H9 (cell line): ENCODE data around the gene PTPRB. TPM values are rescaled to one million over a fixed set of nuclear protein-coding genes. Genes with fewer than 3 reads are reported as not detected.

Experiments used
- DNase-seq: peaks from one replicate; pipeline ENCODE4 v3.0.0-alpha.2; 2017
- H2AFZ ChIP-seq: one replicate; pipeline ENCODE4 v1.6.1; 2013; ENCODE audit warnings: mild to moderate bottlenecking, low read length, control low read depth, moderate library complexity
- H2AK5ac ChIP-seq: 2 replicates; pipeline ENCODE4 v1.6.1; 2013; ENCODE audit warnings: low read length, control low read depth, mixed read lengths; ENCODE audit not compliant: insufficient read length
- H2BK120ac ChIP-seq: one replicate; pipeline ENCODE4 v1.6.1; 2013; ENCODE audit warnings: low read depth, mild to moderate bottlenecking, low read length, control low read depth, inconsistent platforms; ENCODE audit not compliant: poor library complexity, severe bottlenecking
- H2BK12ac ChIP-seq: 2 replicates; pipeline ENCODE4 v1.6.1; 2013; ENCODE audit warnings: low read length, control low read depth, mixed read lengths, low read depth; ENCODE audit not compliant: insufficient read length
- H2BK15ac ChIP-seq: 2 replicates; pipeline ENCODE4 v1.6.1; 2013; ENCODE audit warnings: low read depth, low read length, control low read depth
- H2BK20ac ChIP-seq: one replicate; pipeline ENCODE4 v1.6.1; 2013; ENCODE audit warnings: low read depth, mild to moderate bottlenecking, low read length, control low read depth, inconsistent platforms; ENCODE audit not compliant: poor library complexity, severe bottlenecking
- H2BK5ac ChIP-seq: 2 replicates; pipeline ENCODE4 v1.6.1; 2013; ENCODE audit warnings: low read length, control low read depth, mixed read lengths; ENCODE audit not compliant: insufficient read length
- H3K14ac ChIP-seq: 2 replicates; pipeline ENCODE4 v1.6.1; 2013; ENCODE audit warnings: low read length, control low read depth; ENCODE audit not compliant: insufficient read depth
- H3K18ac ChIP-seq: 2 replicates; pipeline ENCODE4 v1.6.1; 2013; ENCODE audit warnings: low read depth, mild to moderate bottlenecking, mixed read lengths, low read length, control low read depth; ENCODE audit not compliant: insufficient read length
- H3K23ac ChIP-seq: 2 replicates; pipeline ENCODE4 v1.6.1; 2013; ENCODE audit warnings: low read length, control low read depth, mixed read lengths, low read depth; ENCODE audit not compliant: insufficient read length
- H3K23me2 ChIP-seq: 2 replicates; pipeline ENCODE4 v1.6.1; 2013; ENCODE audit warnings: low read depth, mild to moderate bottlenecking, mixed read lengths, low read length, control low read depth; ENCODE audit not compliant: insufficient read length, poor library complexity, severe bottlenecking
- H3K27ac ChIP-seq: 2 replicates; pipeline ENCODE4 v1.5.1; 2013; ENCODE audit warnings: low read length, control low read depth, mixed read lengths, low read depth; ENCODE audit not compliant: insufficient read length
- H3K27me3 ChIP-seq: 2 replicates; pipeline ENCODE4 v1.6.1; 2013; ENCODE audit warnings: low read length, control low read depth, inconsistent platforms; ENCODE audit not compliant: insufficient read depth
- H3K4ac ChIP-seq: 2 replicates; pipeline ENCODE4 v1.6.1; 2013; ENCODE audit warnings: low read depth, mild to moderate bottlenecking, control low read depth, inconsistent platforms, low read length, moderate library complexity
- H3K4me1 ChIP-seq: 2 replicates; pipeline ENCODE4 v1.6.1; 2013; ENCODE audit warnings: low read length, control low read depth, inconsistent platforms; ENCODE audit not compliant: insufficient read depth
- H3K4me2 ChIP-seq: 2 replicates; pipeline ENCODE4 v1.6.1; 2013; ENCODE audit warnings: low read length, control low read depth, mixed read lengths; ENCODE audit not compliant: insufficient read length, insufficient read depth
- H3K56ac ChIP-seq: 2 replicates; pipeline ENCODE4 v1.6.1; 2013; ENCODE audit warnings: low read depth, mild to moderate bottlenecking, mixed read lengths, low read length, control low read depth; ENCODE audit not compliant: insufficient read length
- H3K79me1 ChIP-seq: 2 replicates; pipeline ENCODE4 v1.6.1; 2013; ENCODE audit warnings: low read depth, mild to moderate bottlenecking, moderate library complexity, low read length, control low read depth, inconsistent platforms; ENCODE audit not compliant: insufficient read depth, poor library complexity, severe bottlenecking
- H3K79me2 ChIP-seq: 2 replicates; pipeline ENCODE4 v1.6.1; 2013; ENCODE audit warnings: low read length, control low read depth, inconsistent platforms; ENCODE audit not compliant: insufficient read depth
- H3K9ac ChIP-seq: 2 replicates; pipeline ENCODE4 v1.6.1; 2013; ENCODE audit warnings: low read length, control low read depth, mixed read lengths; ENCODE audit not compliant: insufficient read length; ENCODE audit errors: extremely low read depth
- H3K9me3 ChIP-seq: one replicate; pipeline ENCODE4 v1.6.1; 2013; ENCODE audit warnings: low read depth, low read length, inconsistent platforms; ENCODE audit not compliant: control insufficient read depth
- H3T11ph ChIP-seq: one replicate; pipeline ENCODE4 v1.6.1; 2013; ENCODE audit warnings: mild to moderate bottlenecking, low read length, control low read depth, inconsistent platforms
- H4K20me1 ChIP-seq: one replicate; pipeline ENCODE4 v1.6.1; 2013; ENCODE audit not compliant: control insufficient read depth, insufficient read length, insufficient read depth
- H4K5ac ChIP-seq: 2 replicates; pipeline ENCODE4 v1.6.1; 2013; ENCODE audit warnings: low read depth, mild to moderate bottlenecking, mixed read lengths, low read length, control low read depth; ENCODE audit not compliant: insufficient read length
- H4K8ac ChIP-seq: replicated peaks from 2 replicates; pipeline ENCODE4 v1.6.1; 2013; ENCODE audit warnings: low read length, control low read depth, mixed read lengths, low read depth; ENCODE audit not compliant: insufficient read length
- H4K91ac ChIP-seq: 2 replicates; pipeline ENCODE4 v1.6.1; 2013; ENCODE audit warnings: low read depth, mild to moderate bottlenecking, moderate library complexity, mixed read lengths, low read length, control low read depth; ENCODE audit not compliant: insufficient read length
- H3K27ac Mint-ChIP-seq, 3 experiments: 2 replicates in 2 of 3; 3 replicates in 1 of 3; pipeline ENCODE4 v1.8.0; 2020 to 2021; ENCODE audit warnings: mixed read lengths in 3 of 3, mild to moderate bottlenecking in 1 of 3, moderate library complexity in 1 of 3
- H3K27me3 Mint-ChIP-seq: 2 replicates; pipeline ENCODE4 v1.8.0; 2021; ENCODE audit warnings: low read depth, mild to moderate bottlenecking, moderate library complexity, mixed read lengths
- H3K36me3 Mint-ChIP-seq, 3 experiments: 2 replicates in 2 of 3; 3 replicates in 1 of 3; pipeline ENCODE4 v1.8.0; 2020 to 2021; ENCODE audit warnings: low read depth in 3 of 3, mixed read lengths in 3 of 3; ENCODE audit not compliant: insufficient read depth in 1 of 3
- H3K4me1 Mint-ChIP-seq, 2 experiments: 2 replicates each; pipeline ENCODE4 v1.8.0; 2020; ENCODE audit warnings: mixed read lengths in 2 of 2
- H3K4me3 Mint-ChIP-seq, 2 experiments: 2 replicates in 1 of 2; 3 replicates in 1 of 2; pipeline ENCODE4 v1.8.0; 2020 to 2021; ENCODE audit warnings: mild to moderate bottlenecking in 2 of 2, mixed read lengths in 2 of 2, moderate library complexity in 1 of 2
- H3K9me3 Mint-ChIP-seq, 2 experiments: 2 replicates in 1 of 2; 3 replicates in 1 of 2; pipeline ENCODE4 v1.8.0; 2020; ENCODE audit warnings: mild to moderate bottlenecking in 2 of 2, mixed read lengths in 2 of 2, moderate library complexity in 1 of 2
- WGBS: extraction: QIAGEN DNeasy Blood & Tissue Kit; methylation state at CpG from one replicate; pipeline ENCODE4 v1.1.7; 2013; ENCODE audit warnings: missing lambda C conversion rate, low lambda C conversion rate, mixed read lengths; ENCODE audit not compliant: insufficient read length; ENCODE audit errors: extremely low coverage; 5-methylcytosine and 5-hydroxymethylcytosine counted together
- total RNA-seq: library from RNA; stranded (reverse); gene quantifications from 2 replicates; pipeline ENCODE4 v1.2.1, GENCODE V29; 2021
- TF ChIP-seq, protein P1 (sequence below): fragments of 200-600 bp; sonication (generic); conservative IDR thresholded peaks from 3 replicates; pipeline ENCODE4 v1.8.0; 2021; ENCODE audit warnings: antibody characterized with exemption, mild to moderate bottlenecking

The PTPRB gene
- total RNA-seq, 1 experiment from 2014 or later = 1.4 TPM

DNA sequence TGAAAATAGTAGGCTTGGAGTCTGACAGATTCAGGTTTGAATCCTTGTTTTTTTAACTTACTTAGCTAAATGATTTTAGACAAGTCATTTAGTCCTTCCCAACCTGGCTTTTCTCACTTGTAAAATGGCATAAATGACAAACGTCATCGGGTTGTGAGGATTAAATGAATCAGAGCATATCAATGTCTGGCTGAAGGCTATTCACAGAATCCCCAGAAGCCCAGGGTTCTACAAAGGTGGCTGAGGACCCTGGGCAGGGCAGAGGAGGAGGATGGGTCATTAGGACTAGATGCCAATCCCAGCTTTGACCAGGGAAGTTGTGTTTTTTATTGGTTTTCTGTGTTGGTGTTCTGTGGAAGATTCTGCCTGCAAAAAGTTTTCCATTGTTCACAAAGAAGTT is 7.6 kb upstream of the PTPRB start:
- H4K91ac ChIP-seq = no peak overlapping the region
- no peak overlapping the region for H2BK20ac ChIP-seq
- no peaks in the 10 kb centered on the region for H3K79me2 ChIP-seq
- WGBS = no CpG with 5 or more reads among the region's 2 CpGs
- TF ChIP-seq, protein P1, sequence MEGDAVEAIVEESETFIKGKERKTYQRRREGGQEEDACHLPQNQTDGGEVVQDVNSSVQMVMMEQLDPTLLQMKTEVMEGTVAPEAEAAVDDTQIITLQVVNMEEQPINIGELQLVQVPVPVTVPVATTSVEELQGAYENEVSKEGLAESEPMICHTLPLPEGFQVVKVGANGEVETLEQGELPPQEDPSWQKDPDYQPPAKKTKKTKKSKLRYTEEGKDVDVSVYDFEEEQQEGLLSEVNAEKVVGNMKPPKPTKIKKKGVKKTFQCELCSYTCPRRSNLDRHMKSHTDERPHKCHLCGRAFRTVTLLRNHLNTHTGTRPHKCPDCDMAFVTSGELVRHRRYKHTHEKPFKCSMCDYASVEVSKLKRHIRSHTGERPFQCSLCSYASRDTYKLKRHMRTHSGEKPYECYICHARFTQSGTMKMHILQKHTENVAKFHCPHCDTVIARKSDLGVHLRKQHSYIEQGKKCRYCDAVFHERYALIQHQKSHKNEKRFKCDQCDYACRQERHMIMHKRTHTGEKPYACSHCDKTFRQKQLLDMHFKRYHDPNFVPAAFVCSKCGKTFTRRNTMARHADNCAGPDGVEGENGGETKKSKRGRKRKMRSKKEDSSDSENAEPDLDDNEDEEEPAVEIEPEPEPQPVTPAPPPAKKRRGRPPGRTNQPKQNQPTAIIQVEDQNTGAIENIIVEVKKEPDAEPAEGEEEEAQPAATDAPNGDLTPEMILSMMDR = no peak
- H3K27me3 ChIP-seq = no peaks in the 10 kb centered on the region
- no peaks in the 10 kb centered on the region for H3K23me2 ChIP-seq
- DNase-seq = no peak
- H3K4me1 ChIP-seq = peaks cover 9% of the 10 kb centered on the region; the same call in 1 of the 2 replicates
- no peak overlapping the region for H2AFZ ChIP-seq
- no peak overlapping the region for H3K18ac ChIP-seq
- no peak overlapping the region for H3K9ac ChIP-seq
- no peak overlapping the region for H3K23ac ChIP-seq
- H4K20me1 ChIP-seq = no peaks in the 10 kb centered on the region
- H3K56ac ChIP-seq = no peak overlapping the region
- Mint-ChIP-seq H3K27ac (peak overlapping the region in 1 of 3 experiments; percentile 97; a peak in 3 of 7 replicates), H3K9me3 (no peaks in the 10 kb centered on the region), H3K4me3 (no peak overlapping the region), H3K36me3 (no peaks in the 10 kb centered on the region), H3K27me3 (no peaks in the 10 kb centered on the region), H3K4me1 (peaks cover 18 to 36% of the 10 kb centered on the region in 2 experiments)
- no peak overlapping the region for H2BK5ac ChIP-seq
- no peak overlapping the region for H2AK5ac ChIP-seq
- H3K14ac ChIP-seq = no peak overlapping the region
- no peak overlapping the region for H2BK120ac ChIP-seq
- H3K79me1 ChIP-seq = no peaks in the 10 kb centered on the region
- H4K5ac ChIP-seq = no peak overlapping the region
- no peak overlapping the region for H4K8ac ChIP-seq
- no peak overlapping the region for H2BK12ac ChIP-seq
- no peak overlapping the region for H2BK15ac ChIP-seq
- no peak overlapping the region for H3T11ph ChIP-seq
- no peak overlapping the region for H3K4ac ChIP-seq
- H3K27ac ChIP-seq = peak overlapping the region; percentile 87
- H3K4me2 ChIP-seq = no peak overlapping the region
- no peaks in the 10 kb centered on the region for H3K9me3 ChIP-seq
